Duodenal mucosa (tissue), 2 donors: ENCODE data around the gene PRRT1.

ENCODE experiments used
- H3K27ac ChIP-seq: one replicate; pipeline ENCODE4 v1.7.0; 2013; ENCODE audit warnings: low read depth, low read length
- H3K27me3 ChIP-seq, 2 donors: one replicate each; pipeline ENCODE4 v1.7.0; 2013; ENCODE audit warnings: low read length in 2 of 2, control low read depth in 1 of 2; ENCODE audit not compliant: insufficient read depth in 2 of 2, control insufficient read depth in 1 of 2
- H3K36me3 ChIP-seq, 2 donors: one replicate each; pipeline ENCODE4 v1.7.0; 2013; ENCODE audit warnings: low read length in 2 of 2, control low read depth in 1 of 2; ENCODE audit not compliant: insufficient read depth in 2 of 2, control insufficient read depth in 1 of 2
- H3K4me1 ChIP-seq, 2 donors: one replicate each; pipeline ENCODE4 v1.7.0; 2013; ENCODE audit warnings: low read length in 2 of 2, control low read depth in 1 of 2; ENCODE audit not compliant: insufficient read depth in 2 of 2, control insufficient read depth in 1 of 2
- H3K4me3 ChIP-seq, 2 donors: one replicate each; pipeline ENCODE4 v1.7.0; 2013; ENCODE audit warnings: low read length in 2 of 2, low read depth in 1 of 2
- H3K9ac ChIP-seq, 2 donors: one replicate each; pipeline ENCODE4 v1.7.0; 2013; ENCODE audit warnings: low read length in 2 of 2, low read depth in 1 of 2
- H3K9me3 ChIP-seq, 2 donors: one replicate each; pipeline ENCODE4 v1.7.0; 2013; ENCODE audit warnings: low read length in 2 of 2, control low read depth in 1 of 2; ENCODE audit not compliant: control insufficient read depth in 1 of 2

The PRRT1 gene

DNA sequence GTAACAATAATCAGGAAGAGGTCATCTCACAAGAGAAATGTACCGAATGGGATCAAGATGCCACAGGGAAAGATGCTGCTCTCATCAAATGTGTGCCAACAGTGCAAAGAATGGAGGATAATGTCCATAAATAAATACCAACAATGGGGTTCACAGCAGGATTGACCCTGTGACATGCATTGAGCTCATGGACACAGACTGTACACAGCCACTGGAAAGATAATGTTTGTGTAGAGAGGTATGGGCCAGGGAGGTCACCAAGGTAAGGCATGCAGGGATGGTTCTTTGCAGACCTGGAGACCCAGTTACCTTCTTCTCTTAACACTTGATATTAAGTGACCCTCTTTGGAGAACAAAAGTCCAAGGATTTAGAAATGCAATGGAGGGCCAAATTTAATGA, 22.7 kb upstream of the PRRT1 start:
- peaks cover 14 to 21% of the 10 kb centered on the region in 2 donors for H3K36me3 ChIP-seq
- no peak overlapping the region for H3K27ac ChIP-seq
- H3K27me3 ChIP-seq, result no peaks in the 10 kb centered on the region
- no peaks in the 10 kb centered on the region for H3K9me3 ChIP-seq
- H3K9ac ChIP-seq, result no peak overlapping the region
- peak overlapping the region in 1 of 2 donors; percentile 85 for H3K4me3 ChIP-seq
- H3K4me1 ChIP-seq, result peaks cover 39 to 44% of the 10 kb centered on the region in 2 donors

DNA sequence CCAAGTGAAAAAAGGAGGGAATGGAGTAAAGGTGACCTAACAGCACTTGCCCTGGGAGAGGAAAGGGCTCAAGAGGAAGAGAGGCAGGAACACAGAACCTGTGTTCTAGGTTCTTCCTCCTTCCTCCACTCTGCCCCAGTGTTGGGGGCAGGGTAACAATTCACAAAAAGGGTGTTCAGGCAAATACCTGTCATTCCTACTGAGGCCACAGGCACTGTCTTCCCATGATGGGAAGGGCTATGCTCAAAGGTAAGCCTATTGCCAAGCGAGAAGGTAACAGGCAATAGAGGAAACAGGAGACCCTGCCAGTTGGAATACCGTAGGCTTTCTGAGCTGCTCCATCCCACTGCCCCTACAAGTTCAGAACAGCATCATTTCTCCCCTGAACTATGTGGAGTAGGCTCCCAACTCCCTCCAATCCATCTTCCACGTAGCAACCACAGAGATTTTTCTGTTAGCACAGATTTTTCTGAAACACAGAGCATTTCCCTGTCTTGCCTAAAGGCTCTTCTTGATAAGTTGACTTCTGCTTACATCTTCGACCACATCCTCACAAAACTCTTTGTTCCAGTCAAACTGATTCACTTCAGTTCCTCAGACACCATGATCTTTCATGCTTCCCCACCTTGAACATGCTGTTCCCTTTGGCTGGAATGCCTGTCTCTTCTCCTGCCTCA, 21.4 kb upstream of the PRRT1 start:
- Histone ChIP-seq H3K9ac (no peak overlapping the region), H3K9me3 (no peaks in the 10 kb centered on the region), H3K27me3 (no peaks in the 10 kb centered on the region), H3K4me1 (peaks cover 34 to 35% of the 10 kb centered on the region in 2 donors), H3K27ac (no peak overlapping the region), H3K36me3 (peaks cover 14 to 31% of the 10 kb centered on the region in 2 donors), H3K4me3 (no peak overlapping the region)

DNA sequence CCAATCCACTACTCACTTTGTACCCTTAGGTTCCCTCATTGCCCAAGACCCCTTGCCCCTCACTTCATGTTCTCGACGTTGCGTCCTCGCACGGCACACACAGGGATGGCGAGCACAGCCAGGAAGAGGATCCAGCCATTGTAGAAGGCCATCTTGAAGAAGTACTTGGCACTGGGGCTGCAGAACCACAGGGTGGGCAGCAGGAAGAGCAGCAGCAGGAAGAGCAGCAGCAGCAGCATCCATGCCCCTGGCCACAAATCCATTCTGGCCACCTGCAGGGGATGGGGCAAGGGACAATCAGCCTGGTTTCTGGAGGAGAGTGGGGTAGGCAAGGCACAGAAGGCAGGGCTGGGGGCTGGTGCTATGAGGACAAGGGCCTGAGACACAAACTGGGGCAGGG, 19.5 kb upstream of the PRRT1 start:
- H3K9me3 ChIP-seq, result no peaks in the 10 kb centered on the region
- no peak overlapping the region for H3K4me3 ChIP-seq
- no peak overlapping the region for H3K9ac ChIP-seq
- peaks cover 14 to 46% of the 10 kb centered on the region in 2 donors for H3K36me3 ChIP-seq
- H3K4me1 ChIP-seq, result peaks cover 22 to 23% of the 10 kb centered on the region in 2 donors
- H3K27me3 ChIP-seq, result no peaks in the 10 kb centered on the region
- no peak overlapping the region for H3K27ac ChIP-seq

DNA sequence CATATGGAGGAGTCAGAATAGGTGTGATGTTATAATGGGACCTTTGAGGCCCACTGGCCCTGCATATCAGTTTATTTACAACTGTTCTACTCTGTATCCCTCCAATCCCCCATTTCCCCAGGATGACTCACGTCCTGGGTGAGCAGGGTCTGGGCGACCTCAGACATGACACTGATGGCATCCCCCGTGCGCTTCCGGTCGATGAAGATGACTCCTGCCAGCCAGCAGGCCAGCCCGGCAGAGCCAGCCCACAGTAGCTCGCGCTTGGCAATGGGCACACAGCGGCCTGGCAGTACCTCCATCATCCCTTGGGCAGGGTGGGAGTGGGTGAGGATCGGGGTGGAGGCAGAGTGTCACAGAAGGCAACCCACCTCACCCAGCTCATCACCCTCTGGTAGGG, 18.6 kb upstream of the PRRT1 start:
- Histone ChIP-seq H3K36me3 (peaks cover 14 to 49% of the 10 kb centered on the region in 2 donors), H3K9ac (no peak overlapping the region), H3K4me1 (peaks cover 18 to 20% of the 10 kb centered on the region in 2 donors)

DNA sequence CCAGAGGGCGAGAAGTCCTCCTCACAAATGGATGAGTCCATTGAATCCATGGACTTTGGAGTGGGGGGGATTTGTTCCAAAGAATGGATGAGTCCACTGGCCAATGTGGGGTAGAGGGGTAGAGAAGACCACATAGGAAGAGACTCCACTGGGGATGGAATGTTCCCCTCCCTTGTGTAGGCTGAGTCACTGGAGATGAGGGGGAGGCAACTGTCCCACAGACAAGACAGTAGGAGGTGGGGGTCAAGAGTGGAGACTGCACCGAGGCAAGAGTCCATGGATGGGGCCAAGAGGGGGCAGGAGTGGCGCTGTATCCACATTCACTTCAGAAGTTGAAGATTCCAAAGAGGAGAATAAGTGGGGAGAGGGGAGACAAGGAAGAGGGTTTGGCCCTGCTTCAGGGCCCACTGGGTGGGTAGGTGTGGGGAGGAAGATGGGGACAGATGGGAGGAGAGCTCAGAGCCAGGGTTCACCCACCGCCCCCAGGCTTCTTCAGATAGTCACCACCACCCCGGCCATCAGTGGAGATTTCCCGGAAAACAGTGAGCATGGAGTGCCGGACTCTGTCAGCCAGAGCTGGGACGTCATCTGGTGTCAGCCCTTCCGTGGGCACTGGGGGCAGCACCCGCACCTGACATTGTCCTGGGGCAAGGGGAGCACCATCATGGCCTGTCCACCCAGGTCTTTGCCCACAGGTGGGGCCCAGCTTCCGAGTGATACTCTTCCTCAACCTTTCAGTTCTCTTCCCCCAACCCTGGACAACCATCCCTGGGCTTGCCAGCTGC, 17.3 kb upstream of the PRRT1 start:
- Histone ChIP-seq H3K27me3 (no peaks in the 10 kb centered on the region), H3K36me3 (peaks cover 14 to 49% of the 10 kb centered on the region in 2 donors), H3K4me3 (no peak overlapping the region), H3K27ac (no peak overlapping the region), H3K9ac (no peak overlapping the region), H3K9me3 (no peaks in the 10 kb centered on the region), H3K4me1 (peaks cover 6 to 9% of the 10 kb centered on the region in 2 donors)

More for the DNA sequence above, 18.6 kb upstream of the PRRT1 start:
- Histone ChIP-seq H3K27me3 (no peaks in the 10 kb centered on the region), H3K9me3 (no peaks in the 10 kb centered on the region), H3K27ac (no peak overlapping the region), H3K4me3 (no peak overlapping the region)

DNA sequence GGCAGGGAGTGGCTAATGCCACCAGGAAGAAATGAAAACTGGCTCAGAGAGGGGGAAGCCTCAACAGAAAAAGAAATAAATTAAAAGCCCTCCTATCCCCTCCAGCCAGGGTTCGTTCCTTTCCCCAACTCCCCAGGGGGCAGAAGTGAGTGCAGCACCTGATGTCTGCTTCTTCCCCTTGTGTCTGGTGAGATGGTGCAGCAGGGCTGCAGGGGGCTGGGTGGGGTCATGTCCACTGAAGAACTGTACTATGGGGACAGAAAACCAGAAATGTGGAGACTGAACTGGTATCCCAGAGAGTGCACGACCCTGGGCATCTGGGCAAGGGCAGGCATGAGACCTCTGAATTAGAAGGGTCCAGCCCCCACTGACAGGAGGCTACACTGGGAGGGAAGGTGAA, 16.6 kb upstream of the PRRT1 start:
- Histone ChIP-seq H3K36me3 (peaks cover 14 to 49% of the 10 kb centered on the region in 2 donors), H3K27me3 (no peaks in the 10 kb centered on the region), H3K9ac (no peak overlapping the region), H3K4me1 (peaks cover 6 to 8% of the 10 kb centered on the region in 2 donors), H3K27ac (no peak overlapping the region), H3K4me3 (no peak overlapping the region), H3K9me3 (no peaks in the 10 kb centered on the region)

DNA sequence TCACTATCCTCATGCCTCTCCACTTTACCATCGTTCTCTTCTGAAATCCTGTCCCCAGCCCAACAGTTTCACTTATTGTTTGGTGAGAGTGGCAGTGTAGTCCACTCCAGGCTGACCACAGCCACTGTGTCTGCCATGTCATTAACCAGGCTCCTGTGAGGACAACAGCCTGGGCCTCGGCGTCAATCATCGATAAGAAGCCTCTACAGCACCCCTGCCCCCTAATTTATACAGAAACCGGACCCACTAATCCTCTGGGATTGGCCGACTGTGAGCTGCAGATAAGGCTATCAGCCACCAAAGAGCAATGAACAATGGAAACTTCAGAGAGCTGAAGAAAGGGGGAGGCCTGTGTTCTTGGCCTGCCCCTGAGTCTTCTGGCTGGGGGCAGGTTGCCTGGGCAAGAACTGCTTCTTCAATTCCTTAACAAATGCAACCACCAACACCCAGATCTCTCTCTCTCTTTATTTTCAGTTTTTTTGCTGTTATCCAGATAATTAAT, 16.1 kb upstream of the PRRT1 start:
- H3K4me3 ChIP-seq, result no peak overlapping the region
- peaks cover 1 to 3% of the 10 kb centered on the region in 2 donors for H3K4me1 ChIP-seq
- no peaks in the 10 kb centered on the region for H3K9me3 ChIP-seq
- H3K9ac ChIP-seq, result no peak overlapping the region
- H3K27me3 ChIP-seq, result no peaks in the 10 kb centered on the region
- peaks cover 14 to 52% of the 10 kb centered on the region in 2 donors for H3K36me3 ChIP-seq
- no peak overlapping the region for H3K27ac ChIP-seq

DNA sequence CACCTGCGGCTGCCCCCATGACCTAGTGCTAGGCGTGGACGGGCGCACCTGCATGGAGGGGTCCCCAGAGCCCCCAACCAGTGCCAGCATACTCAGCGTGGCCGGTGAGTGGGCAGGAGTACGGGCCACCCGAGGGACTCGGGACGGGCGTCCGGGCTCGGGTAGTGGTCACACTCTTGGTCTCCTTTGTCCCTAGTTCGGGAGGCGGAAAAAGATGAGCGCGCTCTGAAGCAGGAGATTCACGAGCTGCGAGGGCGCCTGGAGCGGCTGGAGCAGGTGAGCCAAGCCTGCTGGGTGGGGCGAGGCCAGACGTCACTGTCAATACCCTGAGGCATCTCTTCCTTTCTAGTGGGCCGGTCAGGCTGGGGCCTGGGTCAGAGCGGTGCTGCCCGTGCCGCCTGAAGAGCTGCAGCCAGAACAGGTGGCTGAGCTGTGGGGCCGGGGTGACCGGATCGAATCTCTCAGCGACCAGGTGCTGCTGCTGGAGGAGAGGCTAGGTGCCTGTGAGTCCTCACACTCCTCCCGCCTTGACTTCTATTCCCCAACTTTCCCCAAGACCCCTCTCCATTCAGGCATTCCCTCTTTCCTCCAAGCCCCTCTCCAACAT, 15.5 kb upstream of the PRRT1 start:
- Histone ChIP-seq H3K36me3 (peaks cover 14 to 53% of the 10 kb centered on the region in 2 donors), H3K9ac (no peak overlapping the region), H3K27me3 (no peaks in the 10 kb centered on the region), H3K27ac (no peak overlapping the region), H3K9me3 (no peaks in the 10 kb centered on the region), H3K4me1 (no peaks in the 10 kb centered on the region), H3K4me3 (no peak overlapping the region)

DNA sequence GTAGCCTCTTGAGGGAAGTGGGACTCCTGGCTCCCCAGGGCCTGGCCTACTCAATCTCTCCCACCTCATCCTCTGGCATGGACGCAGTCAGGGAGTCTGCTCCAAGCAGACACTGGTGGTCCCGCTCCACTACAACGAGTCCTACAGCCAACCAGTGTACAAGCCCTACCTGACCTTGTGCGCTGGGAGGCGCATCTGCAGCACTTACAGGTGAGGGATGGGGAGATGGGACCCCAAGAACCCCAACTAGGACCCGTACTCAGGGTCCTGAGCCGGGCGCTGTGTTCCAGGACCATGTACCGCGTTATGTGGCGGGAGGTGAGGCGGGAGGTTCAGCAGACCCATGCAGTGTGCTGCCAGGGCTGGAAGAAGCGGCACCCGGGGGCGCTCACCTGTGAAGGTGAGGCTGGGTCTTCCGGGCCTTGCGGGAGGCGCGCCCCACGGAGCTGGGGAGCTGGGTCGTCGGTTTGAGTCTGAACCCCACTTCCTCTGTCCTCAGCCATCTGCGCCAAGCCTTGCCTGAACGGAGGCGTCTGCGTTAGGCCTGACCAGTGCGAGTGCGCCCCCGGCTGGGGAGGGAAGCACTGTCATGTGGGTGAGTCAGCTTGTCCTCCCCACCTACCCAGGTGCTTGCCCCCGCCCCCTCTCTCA, 14.8 kb upstream of the PRRT1 start:
- Histone ChIP-seq H3K9me3 (no peaks in the 10 kb centered on the region), H3K9ac (no peak overlapping the region), H3K36me3 (peaks cover 14 to 53% of the 10 kb centered on the region in 2 donors), H3K4me3 (no peak overlapping the region), H3K4me1 (no peaks in the 10 kb centered on the region), H3K27me3 (no peaks in the 10 kb centered on the region), H3K27ac (no peak overlapping the region)
